HL-60 (cell line): ENCODE data around the gene HPCAL1.

Source experiments
- CTCF ChIP-seq: IDR thresholded peaks from one replicate; pipeline ENCODE4 v1.5.1; 2011; ENCODE audit warnings: low read length, control low read depth, inconsistent platforms; ENCODE audit not compliant: insufficient read depth
- SPI1 ChIP-seq: IDR thresholded peaks from 2 replicates; pipeline ENCODE4 v1.6.1; 2012; ENCODE audit warnings: low read depth, mild to moderate bottlenecking, borderline replicate concordance

GRCh38 chr2:10399358-10399757 is 96.7 kb downstream of the HPCAL1 start:
- TF ChIP-seq CTCF, result no peak
- TF ChIP-seq SPI1, result no peak
